Measurements from ENCODE around the gene ADAM12.

GRCh38 chr10:126337251-126337810 is 50.9 kb downstream of the ADAM12 start:
- no peak for TF ChIP-seq POLR2AphosphoS5 (IDR thresholded peaks at IDR 0.05; ENCODE audit: low read depth, low read length)
- TF ChIP-seq POLR2A (IDR thresholded peaks at IDR 0.05; ENCODE audit: low read depth, low read length): no peak
- TF ChIP-seq TAF1 (IDR thresholded peaks at IDR 0.05; ENCODE audit: borderline replicate concordance, low read depth, low read length): no peak
